K562 (cell line): Measurements from ENCODE around the gene PRKAG2. TPM values are rescaled to one million over a fixed set of nuclear protein-coding genes. Genes with fewer than 3 reads are reported as not detected.

Experiments used
- ATAC-seq: fragments of 200-7000 bp; cut with Tn5 transposase; 3 replicates; pipeline ENCODE4 v1.9.1; 2020; ENCODE audit warnings: moderate library complexity
- BruUV-seq: library from RNA; stranded (reverse); fragments of 400-500 nt; replicated peaks from 2 replicates; lab custom pipeline; 2021; lab: Mats Ljungman, UMichigan
- CTCF ChIA-PET: fragments of 300-600 bp; formaldehyde crosslinking; extraction: SDS; loops from one replicate; lab custom pipeline; 2021; ENCODE audit warnings: low intra/inter-chr PET ratio; lab: Yijun Ruan, JAX
- POLR2A ChIA-PET: fragments of 300-600, 350-650 bp; sonication (Branson Sonifier 250); formaldehyde crosslinking; extraction: SDS; loops from one replicate; lab custom pipeline; 2021; ENCODE audit warnings: antibody characterized with exemption, inconsistent platforms; lab: Yijun Ruan, JAX
- DNase-seq, 4 experiments: peaks; one replicate each; pipeline versions ENCODE4 v3.0.0 to v3.0.0-alpha.2; 2011 to 2018; ENCODE audit warnings: low spot score in 3 of 4, mixed read lengths in 3 of 4; ENCODE audit errors: extremely low read depth in 1 of 4
- FAIRE-seq: peaks from 2 replicates; lab custom pipeline; 2011; peaks lifted over from hg19 to GRCh38; lab: Jason Lieb, UNC
- H2AFZ ChIP-seq: 2 replicates; pipeline ENCODE4 v1.6.0; 2011; ENCODE audit warnings: low read depth, low read length, control low read depth, inconsistent platforms
- H3K27ac ChIP-seq: fragments of 200-600 bp; 3 replicates; pipeline ENCODE4 v1.8.0; 2011; ENCODE audit warnings: low read depth, mild to moderate bottlenecking, control low read depth, inconsistent platforms, low read length, moderate library complexity, mixed read lengths; ENCODE audit errors: extremely low read depth
- H3K27me3 ChIP-seq, 2 experiments: fragments of 300-600 bp in 1 of 2; 2 replicates in 1 of 2; 3 replicates in 1 of 2; pipeline versions ENCODE4 v1.6.0 to v1.8.0; 2011; ENCODE audit warnings: inconsistent platforms in 2 of 2, low read length in 2 of 2, mild to moderate bottlenecking in 1 of 2, mixed read lengths in 1 of 2, moderate library complexity in 1 of 2; ENCODE audit not compliant: control insufficient read depth in 2 of 2, insufficient read depth in 2 of 2
- H3K36me3 ChIP-seq: fragments of 300-600 bp; 3 replicates; pipeline ENCODE4 v1.8.0; 2011; ENCODE audit warnings: mild to moderate bottlenecking, low read length, inconsistent platforms; ENCODE audit not compliant: control insufficient read depth, insufficient read depth
- H3K4me1 ChIP-seq, 2 experiments: fragments of 200-600 bp in 1 of 2; replicated peaks in 1 of 2; 2 replicates in 1 of 2; 3 replicates in 1 of 2; pipeline versions ENCODE4 v1.5.1 to v1.8.0; 2011; ENCODE audit warnings: inconsistent platforms in 2 of 2, low read length in 2 of 2, mild to moderate bottlenecking in 1 of 2, mixed read lengths in 1 of 2, moderate library complexity in 1 of 2; ENCODE audit not compliant: control insufficient read depth in 2 of 2, insufficient read depth in 2 of 2
- H3K4me2 ChIP-seq: 2 replicates; pipeline ENCODE4 v1.6.1; 2011; ENCODE audit warnings: low read length, control low read depth, inconsistent platforms, mixed read lengths; ENCODE audit not compliant: insufficient read depth
- H3K4me3 ChIP-seq: fragments of 200-600 bp; sonication (generic), shearing (Covaris generic); 2 replicates; pipeline ENCODE4 v1.5.1; 2016; ENCODE audit warnings: control low read depth, inconsistent platforms
- H3K79me2 ChIP-seq: fragments of 200-600 bp; 3 replicates; pipeline ENCODE4 v1.8.0; 2011; ENCODE audit warnings: low read length, inconsistent platforms; ENCODE audit not compliant: control insufficient read depth, insufficient read depth
- H3K9ac ChIP-seq, 2 experiments: 2 replicates each; pipeline versions ENCODE4 v1.6.0 to v1.6.1; 2011; ENCODE audit warnings: low read depth in 2 of 2, low read length in 2 of 2, control low read depth in 1 of 2, inconsistent platforms in 1 of 2, mild to moderate bottlenecking in 1 of 2, mixed read lengths in 1 of 2; ENCODE audit not compliant: insufficient read depth in 1 of 2
- H3K9me1 ChIP-seq: one replicate; pipeline ENCODE4 v1.6.0; 2011; ENCODE audit warnings: inconsistent platforms, mild to moderate bottlenecking, low read length, moderate library complexity; ENCODE audit not compliant: control insufficient read depth, insufficient read depth
- H3K9me3 ChIP-seq: replicated peaks from 2 replicates; pipeline ENCODE4 v1.5.1; 2011; ENCODE audit warnings: low read depth, low read length, inconsistent platforms; ENCODE audit not compliant: control insufficient read depth, insufficient read depth
- H4K20me1 ChIP-seq: replicated peaks from 2 replicates; pipeline ENCODE4 v1.6.1; 2011; ENCODE audit warnings: low read length, inconsistent platforms, mixed read lengths; ENCODE audit not compliant: control insufficient read depth, insufficient read depth
- C11orf30 ChIP-seq: fragments of 450-650 bp; IDR thresholded peaks from 2 replicates; pipeline ENCODE4 v1.6.1; 2016; ENCODE audit warnings: low read depth, mild to moderate bottlenecking
- FOXM1 ChIP-seq, 2 experiments: fragments of 450-650 bp in 1 of 2; sonication (generic) in 1 of 2; formaldehyde crosslinking in 1 of 2; IDR thresholded peaks; 2 replicates each; pipeline versions ENCODE4 v1.6.1 to v1.9.0; 2017 to 2022; ENCODE audit warnings: low read depth in 2 of 2, mild to moderate bottlenecking in 2 of 2, missing genetic modification reagents in 1 of 2, moderate library complexity in 1 of 2
- GABPB1 ChIP-seq: sonication (generic); formaldehyde crosslinking; IDR thresholded peaks from 2 replicates; pipeline ENCODE4 v1.8.0; 2022; ENCODE audit warnings: mild to moderate bottlenecking, missing genetic modification reagents
- JUNB ChIP-seq: fragments of 450-650 bp; formaldehyde crosslinking; conservative IDR thresholded peaks from 2 replicates; pipeline ENCODE4 v1.4.0; 2020; ENCODE audit warnings: mild to moderate bottlenecking
- MAFF ChIP-seq: IDR thresholded peaks from 2 replicates; pipeline ENCODE4 v1.6.1; 2012; ENCODE audit warnings: low read length, improper control_type of control experiment
- MAFG ChIP-seq: fragments of 450-650 bp; conservative IDR thresholded peaks from 2 replicates; pipeline ENCODE4 v1.6.1; 2016; ENCODE audit warnings: missing genetic modification characterization, missing compliant biosample characterization
- MYC ChIP-seq, 2 experiments: fragments of 250-450 bp in 1 of 2; sonication (Bioruptor Pico) in 1 of 2; IDR thresholded peaks; 2 replicates each; pipeline versions ENCODE4 v1.5.1 to v1.6.1; 2012 to 2021; ENCODE audit warnings: low read depth in 2 of 2, borderline replicate concordance in 1 of 2, improper control_type of control experiment in 1 of 2, low read length in 1 of 2, mild to moderate bottlenecking in 1 of 2, moderate library complexity in 1 of 2
- NFRKB ChIP-seq: fragments of 450-650 bp; IDR thresholded peaks from 2 replicates; pipeline ENCODE4 v1.6.1; 2016; ENCODE audit warnings: low read depth
- NR4A1 ChIP-seq, 2 experiments: fragments of 250-450 bp in 1 of 2; fragments of 450-650 bp in 1 of 2; sonication (Bioruptor Pico) in 1 of 2; IDR thresholded peaks; 2 replicates each; pipeline versions ENCODE4 v1.4.0 to v1.6.1; 2016 to 2020; ENCODE audit warnings: mild to moderate bottlenecking in 2 of 2, missing compliant biosample characterization in 1 of 2, missing genetic modification characterization in 1 of 2, moderate library complexity in 1 of 2
- ZFP36 ChIP-seq: fragments of 150-350 bp; IDR thresholded peaks from 2 replicates; pipeline ENCODE4 v1.6.1; 2018; ENCODE audit warnings: low read length, low read depth; ENCODE audit not compliant: partially characterized antibody
- ZNF253 ChIP-seq: fragments of 250-450 bp; sonication (Bioruptor Pico); conservative IDR thresholded peaks from 2 replicates; pipeline ENCODE4 v1.6.1; 2021; ENCODE audit warnings: mild to moderate bottlenecking
- ZNF316 ChIP-seq: fragments of 450-650 bp; IDR thresholded peaks from 2 replicates; pipeline ENCODE4 v1.6.1; 2016
- ZNF561 ChIP-seq: fragments of 450-650 bp; formaldehyde crosslinking; conservative IDR thresholded peaks from 2 replicates; pipeline ENCODE4 v1.4.0; 2020; ENCODE audit warnings: mild to moderate bottlenecking, moderate library complexity
- ZNF778 ChIP-seq: fragments of 450-650 bp; formaldehyde crosslinking; IDR thresholded peaks from 2 replicates; pipeline ENCODE4 v1.4.0; 2020; ENCODE audit warnings: mild to moderate bottlenecking, moderate library complexity
- WGBS: fragments of 100-300 bp; shearing (Covaris generic); methylation state at CpG from one replicate; pipeline ENCODE4 v1.1.6; 2016; ENCODE audit warnings: low coverage, mixed read lengths; ENCODE audit not compliant: insufficient coverage; ENCODE audit errors: missing lambda C conversion rate; 5-methylcytosine and 5-hydroxymethylcytosine counted together
- in situ Hi-C: fragments of 300-500 bp; cut with MboI; formaldehyde crosslinking; loops from 4 replicates; pipeline ENCODE4 v1.15.0; 2018; ENCODE audit warnings: inconsistent platforms, mixed read lengths
- intact Hi-C: fragments of 100-400 bp; cut with micrococcal nuclease; formaldehyde crosslinking; loops from 2 replicates; pipeline ENCODE4 v1.14.2; 2022
- polyA plus RNA-seq, 8 experiments: library from polyadenylated mRNA; depleted of rRNA in 4 of 8; stranded (reverse) in 5 of 8; unstranded in 3 of 8; fragments of >200 nt; fragmentation: Nextera tagmentation in 2 of 8; fragmentation: Illumina TruSeq in 1 of 8; extraction: Ambion mirVana in 2 of 8; extraction: Trizol in 1 of 8; gene quantifications; 2 replicates each; pipeline versions ENCODE4 v1.2.1 to v1.2.3, GENCODE V29; 2011 to 2014; ENCODE audit warnings: inconsistent platforms in 1 of 8, missing spikeins in 1 of 8
- total RNA-seq, 7 experiments: library from RNA; depleted of rRNA in 6 of 7; stranded (reverse); fragments of >200 nt in 6 of 7; fragmentation: Illumina TruSeq in 2 of 7; extraction: Trizol in 2 of 7; gene quantifications; 2 replicates each; pipeline versions ENCODE4 v1.2.1 to v1.2.3, GENCODE V29; 2011 to 2021; ENCODE audit warnings: low replicate concordance in 1 of 7
- TF ChIP-seq, protein P1 (sequence below): IDR thresholded peaks from 3 replicates; pipeline ENCODE4 v1.6.1; 2011; ENCODE audit warnings: borderline replicate concordance, mild to moderate bottlenecking; ENCODE audit not compliant: insufficient read length, insufficient read depth

The PRKAG2 gene
- total and polyA plus RNA-seq, 9 of the 15 experiments (the other 6 are each of a cell fraction or from before 2014, with no cell fraction given): 0.99 to 5.6 (median 3.3) TPM

DNA sequence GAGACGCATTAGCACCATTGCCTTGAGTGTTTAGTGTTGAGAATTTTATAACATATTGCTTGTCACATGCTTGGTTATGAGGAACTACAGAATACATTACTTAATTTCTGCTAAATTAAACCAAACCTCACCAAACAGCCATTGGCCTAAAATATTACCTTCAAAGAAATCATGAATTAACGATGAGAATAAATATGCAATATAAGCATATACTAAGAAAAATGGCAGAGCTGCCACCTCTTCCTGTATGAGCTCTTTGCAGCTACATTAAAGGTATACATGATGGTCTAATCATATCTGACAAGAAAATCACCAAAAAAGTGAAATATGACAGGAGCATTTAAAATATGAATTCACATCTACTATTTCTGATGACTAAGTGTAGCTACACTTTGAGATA, 352.1 kb downstream of the PRKAG2 start:
- POLR2A ChIA-PET: interaction anchor here (0.6 to 1.9 kb wide), 2 partner anchors 14 to 18 kb away, joined by 3 to 5 read pairs; no protein-coding TSS in a partner anchor

DNA sequence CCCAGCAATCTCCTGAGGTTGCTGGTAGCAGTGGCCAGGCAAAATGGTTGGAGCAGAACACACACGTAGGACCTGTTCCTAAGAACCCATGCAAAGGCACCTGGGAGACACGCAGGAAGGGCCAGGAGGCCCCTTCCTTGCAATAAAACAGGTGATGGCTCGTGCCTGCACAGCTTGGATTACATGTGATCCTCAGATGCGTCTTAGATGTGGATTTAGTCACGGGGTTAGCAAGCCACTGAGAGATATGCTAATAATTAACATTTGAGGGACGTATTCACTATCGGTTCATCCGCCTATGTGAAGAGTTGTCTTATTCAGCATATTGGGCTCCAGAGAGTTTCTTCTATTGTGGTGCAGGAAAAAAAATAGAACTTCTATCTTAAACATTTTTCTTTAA, 352.6 kb downstream of the PRKAG2 start:
- no peaks in the 10 kb centered on the region for H3K36me3 ChIP-seq
- H3K9ac ChIP-seq: no peak overlapping the region
- H3K4me1 ChIP-seq: peaks cover 4 to 10% of the 10 kb centered on the region in 2 experiments; a peak in 4 of 5 replicates
- DNase-seq (no peak), ATAC-seq (no peak), FAIRE-seq (no peak)
- in situ Hi-C loops: no loop called here
- H3K27ac ChIP-seq: no peak overlapping the region
- POLR2A ChIA-PET: interaction anchor here (0.6 to 1.9 kb wide), 2 partner anchors 14 to 18 kb away, joined by 3 to 5 read pairs; no protein-coding TSS in a partner anchor
- H2AFZ ChIP-seq: no peak overlapping the region
- H3K4me3 ChIP-seq: no peak overlapping the region
- H3K27me3 ChIP-seq: peaks cover 4 to 6% of the 10 kb centered on the region in 2 experiments; a peak in 4 of 5 replicates
- H3K9me3 ChIP-seq: peaks cover 5% of the 10 kb centered on the region
- no peak overlapping the region for H3K4me2 ChIP-seq
- 31% methylated on average over 8 of the region's 8 CpGs for WGBS
- CTCF ChIA-PET: interaction anchor here (0.6 kb wide), 1 partner anchor 108 kb away, joined by 5 read pairs; no protein-coding TSS in a partner anchor
- peaks cover under 1% of the 10 kb centered on the region; the same call in 1 of the 3 replicates for H3K79me2 ChIP-seq
- H3K9me1 ChIP-seq: no peaks in the 10 kb centered on the region
- no peak for TF ChIP-seq NFRKB
- TF ChIP-seq MYC (IDR thresholded peaks at IDR 0.05; ENCODE audit: low read depth, low read length): no peak
- no peak for TF ChIP-seq MYC (CRISPR knock-in tag; IDR thresholded peaks at IDR 0.05; ENCODE audit: borderline replicate concordance, low read depth)
- no peak for TF ChIP-seq JUNB (CRISPR knock-in tag)
- TF ChIP-seq NR4A1 (CRISPR knock-in tag; IDR thresholded peaks at IDR 0.05): no peak
- TF ChIP-seq NR4A1 (tag; IDR thresholded peaks at IDR 0.05): no peak
- TF ChIP-seq, protein P1, sequence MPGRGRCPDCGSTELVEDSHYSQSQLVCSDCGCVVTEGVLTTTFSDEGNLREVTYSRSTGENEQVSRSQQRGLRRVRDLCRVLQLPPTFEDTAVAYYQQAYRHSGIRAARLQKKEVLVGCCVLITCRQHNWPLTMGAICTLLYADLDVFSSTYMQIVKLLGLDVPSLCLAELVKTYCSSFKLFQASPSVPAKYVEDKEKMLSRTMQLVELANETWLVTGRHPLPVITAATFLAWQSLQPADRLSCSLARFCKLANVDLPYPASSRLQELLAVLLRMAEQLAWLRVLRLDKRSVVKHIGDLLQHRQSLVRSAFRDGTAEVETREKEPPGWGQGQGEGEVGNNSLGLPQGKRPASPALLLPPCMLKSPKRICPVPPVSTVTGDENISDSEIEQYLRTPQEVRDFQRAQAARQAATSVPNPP: no peak
- no peak for TF ChIP-seq GABPB1
- TF ChIP-seq ZNF778 (CRISPR knock-in tag): no peak
- no peak for TF ChIP-seq FOXM1 (IDR thresholded peaks at IDR 0.05; ENCODE audit: low read depth)
- TF ChIP-seq FOXM1 (CRISPR knock-in tag; IDR thresholded peaks at IDR 0.05; ENCODE audit: low read depth): no peak
- TF ChIP-seq ZNF561 (CRISPR knock-in tag): no peak
- no peak for TF ChIP-seq ZFP36
- intact Hi-C loops: no loop called here
- no TSS peak for BruUV-seq
- H4K20me1 ChIP-seq: no peaks in the 10 kb centered on the region

More for the DNA sequence above, 352.1 kb downstream of the PRKAG2 start:
- no TSS peak for BruUV-seq
- in situ Hi-C loops (no loop called here), intact Hi-C loops (no loop called here)
- H3K9me1 ChIP-seq: no peaks in the 10 kb centered on the region
- no peaks in the 10 kb centered on the region for H3K36me3 ChIP-seq
- no peaks in the 10 kb centered on the region for H3K79me2 ChIP-seq
- H3K27me3 ChIP-seq: peaks cover 4 to 6% of the 10 kb centered on the region in 2 experiments; a peak in 4 of 5 replicates
- WGBS: 26% methylated on average over 2 of the region's 2 CpGs
- TF ChIP-seq ZNF253 (CRISPR knock-in tag) (no peak), C11orf30 (peak; percentile 65; the same call in 1 of the 2 replicates), ZNF316 (peak; percentile 80), MAFF (peak; percentile 51), MAFG (peak; percentile 53; the same call in 1 of the 2 replicates)
- H3K4me3 ChIP-seq: no peak overlapping the region
- H3K9me3 ChIP-seq: peaks cover 5% of the 10 kb centered on the region
- ATAC-seq (no peak), FAIRE-seq (no peak), DNase-seq (no peak)
- H4K20me1 ChIP-seq: no peaks in the 10 kb centered on the region
- H2AFZ ChIP-seq: no peak overlapping the region
- H3K27ac ChIP-seq: no peak overlapping the region
- H3K4me2 ChIP-seq: no peak overlapping the region
- CTCF ChIA-PET: no interaction called here
- peaks cover 4 to 10% of the 10 kb centered on the region in 2 experiments; a peak in 4 of 5 replicates for H3K4me1 ChIP-seq
- H3K9ac ChIP-seq: no peak overlapping the region
